ENCODE results near the gene GPR82.

Gene GPR82

DNA sequence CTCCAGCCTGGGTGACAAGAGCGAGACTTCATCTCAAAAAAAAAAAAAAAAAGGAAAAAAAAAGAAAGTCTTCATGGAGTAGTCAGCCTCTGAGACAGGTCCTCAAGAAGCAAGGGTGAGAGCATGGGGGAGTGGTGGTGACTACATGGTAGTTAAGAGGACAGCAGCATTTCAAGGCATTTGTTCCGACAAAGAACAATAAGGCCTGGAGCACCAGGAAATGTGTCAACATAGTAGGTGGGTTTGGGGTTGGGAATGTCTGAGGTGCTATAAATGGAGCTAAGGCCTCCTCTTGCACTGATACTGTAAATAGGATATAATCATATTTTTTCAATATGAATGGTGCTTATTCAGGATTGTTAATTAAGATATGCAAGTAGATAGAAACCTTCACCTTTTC lies 34.4 kb downstream of the GPR82 start:
- H3K4me2 ChIP-seq: no peak overlapping the region
- H2AFZ ChIP-seq (ENCODE audit: low read depth): no peak overlapping the region
- TF ChIP-seq, protein P1, sequence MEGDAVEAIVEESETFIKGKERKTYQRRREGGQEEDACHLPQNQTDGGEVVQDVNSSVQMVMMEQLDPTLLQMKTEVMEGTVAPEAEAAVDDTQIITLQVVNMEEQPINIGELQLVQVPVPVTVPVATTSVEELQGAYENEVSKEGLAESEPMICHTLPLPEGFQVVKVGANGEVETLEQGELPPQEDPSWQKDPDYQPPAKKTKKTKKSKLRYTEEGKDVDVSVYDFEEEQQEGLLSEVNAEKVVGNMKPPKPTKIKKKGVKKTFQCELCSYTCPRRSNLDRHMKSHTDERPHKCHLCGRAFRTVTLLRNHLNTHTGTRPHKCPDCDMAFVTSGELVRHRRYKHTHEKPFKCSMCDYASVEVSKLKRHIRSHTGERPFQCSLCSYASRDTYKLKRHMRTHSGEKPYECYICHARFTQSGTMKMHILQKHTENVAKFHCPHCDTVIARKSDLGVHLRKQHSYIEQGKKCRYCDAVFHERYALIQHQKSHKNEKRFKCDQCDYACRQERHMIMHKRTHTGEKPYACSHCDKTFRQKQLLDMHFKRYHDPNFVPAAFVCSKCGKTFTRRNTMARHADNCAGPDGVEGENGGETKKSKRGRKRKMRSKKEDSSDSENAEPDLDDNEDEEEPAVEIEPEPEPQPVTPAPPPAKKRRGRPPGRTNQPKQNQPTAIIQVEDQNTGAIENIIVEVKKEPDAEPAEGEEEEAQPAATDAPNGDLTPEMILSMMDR (conservative IDR thresholded peaks at IDR 0.05; ENCODE audit: low read depth, low read length): no peak
- no peaks in the 10 kb centered on the region for H4K20me1 ChIP-seq (ENCODE audit: insufficient read depth)
- no peaks in the 10 kb centered on the region for H3K4me1 ChIP-seq (ENCODE audit: low read depth, poor library complexity, severe bottlenecking)
- H3K27ac ChIP-seq: no peak overlapping the region
- no peaks in the 10 kb centered on the region for H3K36me3 ChIP-seq (ENCODE audit: insufficient read depth)
- no peaks in the 10 kb centered on the region for H3K27me3 ChIP-seq (ENCODE audit: insufficient read depth, low read depth)
- no peak overlapping the region for H3K4me3 ChIP-seq (IDR thresholded peaks at IDR 0.05; ENCODE audit: insufficient read depth, low read depth, low read length)
- no peak overlapping the region for H3K9ac ChIP-seq
- no peaks in the 10 kb centered on the region for H3K79me2 ChIP-seq (ENCODE audit: insufficient read depth, low read depth)

DNA sequence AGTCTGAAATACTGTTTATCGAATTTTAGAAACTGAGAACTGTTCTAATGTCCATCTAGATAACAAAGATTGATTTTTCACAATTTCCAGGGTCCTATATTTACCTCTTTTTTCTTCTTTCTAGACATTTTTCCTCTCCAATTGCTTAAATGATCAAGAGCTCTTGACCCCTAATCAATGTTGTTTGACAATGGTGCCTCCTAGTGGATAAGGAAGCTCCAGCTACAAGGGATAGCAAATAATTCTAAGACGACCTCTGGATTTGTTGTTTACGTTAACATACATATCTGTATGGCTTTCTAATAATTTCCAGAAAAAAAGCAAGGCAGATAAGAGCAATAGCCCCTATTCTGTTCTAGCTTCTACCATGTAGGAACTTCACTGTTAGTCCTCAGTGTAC lies 35.8 kb downstream of the GPR82 start:
- Histone ChIP-seq H3K4me3 (IDR thresholded peaks at IDR 0.05; ENCODE audit: insufficient read depth, low read depth, low read length) (no peak overlapping the region), H3K36me3 (ENCODE audit: insufficient read depth) (no peaks in the 10 kb centered on the region), H4K20me1 (ENCODE audit: insufficient read depth) (no peaks in the 10 kb centered on the region), H3K4me2 (no peak overlapping the region), H3K27ac (no peak overlapping the region), H3K27me3 (ENCODE audit: insufficient read depth, low read depth) (no peaks in the 10 kb centered on the region), H2AFZ (ENCODE audit: low read depth) (no peak overlapping the region), H3K79me2 (ENCODE audit: insufficient read depth, low read depth) (no peaks in the 10 kb centered on the region), H3K4me1 (ENCODE audit: low read depth, poor library complexity, severe bottlenecking) (no peaks in the 10 kb centered on the region), H3K9ac (no peak overlapping the region)
- TF ChIP-seq, protein P1 (conservative IDR thresholded peaks at IDR 0.05; ENCODE audit: low read depth, low read length): peak; percentile 55

DNA sequence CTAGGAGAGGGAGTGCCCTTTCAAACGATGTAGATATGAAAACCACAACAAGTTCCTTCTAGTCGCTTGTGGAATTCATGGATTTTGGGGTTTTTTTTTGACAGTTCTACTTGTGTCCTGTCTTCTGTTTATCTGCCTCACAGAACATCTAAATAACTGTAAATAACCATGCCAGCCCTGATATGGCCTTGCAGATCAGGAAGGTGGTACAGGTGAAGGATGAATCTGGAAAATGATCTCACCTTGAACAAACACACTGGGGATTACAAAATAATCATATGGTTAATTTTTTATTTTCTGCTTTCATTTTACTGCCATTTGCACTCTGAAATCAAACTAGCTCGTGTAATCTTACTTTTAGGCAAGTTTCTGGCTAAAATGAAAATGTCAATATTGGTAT lies 37.2 kb downstream of the GPR82 start:
- Histone ChIP-seq H4K20me1 (ENCODE audit: insufficient read depth) (no peaks in the 10 kb centered on the region), H3K4me3 (IDR thresholded peaks at IDR 0.05; ENCODE audit: insufficient read depth, low read depth, low read length) (no peak overlapping the region), H3K4me2 (no peak overlapping the region), H3K27ac (no peak overlapping the region), H3K9ac (no peak overlapping the region), H3K36me3 (ENCODE audit: insufficient read depth) (no peaks in the 10 kb centered on the region), H2AFZ (ENCODE audit: low read depth) (no peak overlapping the region), H3K27me3 (ENCODE audit: insufficient read depth, low read depth) (no peaks in the 10 kb centered on the region), H3K79me2 (ENCODE audit: insufficient read depth, low read depth) (no peaks in the 10 kb centered on the region), H3K4me1 (ENCODE audit: low read depth, poor library complexity, severe bottlenecking) (no peaks in the 10 kb centered on the region)
- TF ChIP-seq, protein P1 (conservative IDR thresholded peaks at IDR 0.05; ENCODE audit: low read depth, low read length): no peak

DNA sequence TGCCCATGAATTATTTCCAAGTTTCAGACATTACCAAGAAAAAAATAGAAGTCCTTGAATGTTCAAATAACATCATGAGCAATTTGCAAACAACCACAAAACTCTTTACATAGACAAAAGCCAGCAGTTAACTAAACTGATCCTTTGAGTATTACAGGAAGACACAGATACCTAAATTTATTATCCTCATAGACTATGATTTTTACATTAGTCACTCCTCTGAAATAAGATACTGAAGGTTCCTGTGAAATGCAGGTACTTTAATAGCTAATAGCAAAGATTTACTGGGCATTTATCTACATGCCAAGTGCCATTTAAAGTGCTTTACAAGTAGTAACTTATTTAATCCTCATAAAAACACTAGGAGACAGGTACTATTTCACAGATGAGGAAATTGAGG lies 37.7 kb downstream of the GPR82 start:
- Histone ChIP-seq H2AFZ (ENCODE audit: low read depth) (no peak overlapping the region), H3K4me1 (ENCODE audit: low read depth, poor library complexity, severe bottlenecking) (no peaks in the 10 kb centered on the region), H3K36me3 (ENCODE audit: insufficient read depth) (no peaks in the 10 kb centered on the region), H4K20me1 (ENCODE audit: insufficient read depth) (no peaks in the 10 kb centered on the region), H3K79me2 (ENCODE audit: insufficient read depth, low read depth) (no peaks in the 10 kb centered on the region), H3K27ac (no peak overlapping the region), H3K9ac (no peak overlapping the region), H3K4me2 (no peak overlapping the region), H3K4me3 (IDR thresholded peaks at IDR 0.05; ENCODE audit: insufficient read depth, low read depth, low read length) (no peak overlapping the region), H3K27me3 (ENCODE audit: insufficient read depth, low read depth) (no peaks in the 10 kb centered on the region)
- TF ChIP-seq, protein P1 (conservative IDR thresholded peaks at IDR 0.05; ENCODE audit: low read depth, low read length): no peak
